ENCODE data around the gene SERPINB1.
"Not testable (repeated sequence)": the region's sequence is repeated elsewhere in the genome, so short reads cannot be mapped to it uniquely, and the experiment has no call there.

GRCh38 chr6:2859798-2860705 is 18.4 kb upstream of the SERPINB1 start:
- TF ChIP-seq, protein P1, sequence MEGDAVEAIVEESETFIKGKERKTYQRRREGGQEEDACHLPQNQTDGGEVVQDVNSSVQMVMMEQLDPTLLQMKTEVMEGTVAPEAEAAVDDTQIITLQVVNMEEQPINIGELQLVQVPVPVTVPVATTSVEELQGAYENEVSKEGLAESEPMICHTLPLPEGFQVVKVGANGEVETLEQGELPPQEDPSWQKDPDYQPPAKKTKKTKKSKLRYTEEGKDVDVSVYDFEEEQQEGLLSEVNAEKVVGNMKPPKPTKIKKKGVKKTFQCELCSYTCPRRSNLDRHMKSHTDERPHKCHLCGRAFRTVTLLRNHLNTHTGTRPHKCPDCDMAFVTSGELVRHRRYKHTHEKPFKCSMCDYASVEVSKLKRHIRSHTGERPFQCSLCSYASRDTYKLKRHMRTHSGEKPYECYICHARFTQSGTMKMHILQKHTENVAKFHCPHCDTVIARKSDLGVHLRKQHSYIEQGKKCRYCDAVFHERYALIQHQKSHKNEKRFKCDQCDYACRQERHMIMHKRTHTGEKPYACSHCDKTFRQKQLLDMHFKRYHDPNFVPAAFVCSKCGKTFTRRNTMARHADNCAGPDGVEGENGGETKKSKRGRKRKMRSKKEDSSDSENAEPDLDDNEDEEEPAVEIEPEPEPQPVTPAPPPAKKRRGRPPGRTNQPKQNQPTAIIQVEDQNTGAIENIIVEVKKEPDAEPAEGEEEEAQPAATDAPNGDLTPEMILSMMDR (IDR thresholded peaks at IDR 0.05; ENCODE audit: borderline replicate concordance, extremely low read depth, low read length, poor library complexity, severe bottlenecking) = not testable (repeated sequence)
- not testable (repeated sequence) for TF ChIP-seq EZH2 (IDR thresholded peaks at IDR 0.05; ENCODE audit: borderline replicate concordance, low read depth, low read length, severe bottlenecking)
